Esophagus squamous epithelium (tissue), 4 donors: ENCODE measurements around the gene DIO3.

ENCODE experiments used
- CTCF ChIP-seq, 6 experiments: fragments of 450-650 bp in 4 of 6; fragments of 200-600 bp in 2 of 6; sonication (generic) in 2 of 6; IDR thresholded peaks; one replicate each; pipeline ENCODE4 v1.5.1; 2016 to 2019; ENCODE audit warnings: antibody characterized with exemption in 6 of 6, mild to moderate bottlenecking in 4 of 6, moderate library complexity in 4 of 6
- POLR2A ChIP-seq, 4 donors: fragments of 450-650 bp; IDR thresholded peaks; one replicate each; pipeline ENCODE4 v1.6.1; 2017; ENCODE audit warnings: antibody characterized with exemption in 4 of 4, mild to moderate bottlenecking in 4 of 4, moderate library complexity in 3 of 4

- TF ChIP-seq CTCF (IDR thresholded peaks at IDR 0.05) (no peak), POLR2A (IDR thresholded peaks at IDR 0.05) (no peak)
Observed at GRCh38 chr14:101560534-101561113, 671 bp upstream of the DIO3 start.
